Right lobe of liver (tissue), 6 donors: Measurements from ENCODE around the gene SLCO3A1. TPM values are rescaled to one million over a fixed set of nuclear protein-coding genes. Genes with fewer than 3 reads are reported as not detected.
A peak's percentile ranks its signal among the peaks of the same experiment; 100 is the strongest.

Experiments
- ATAC-seq, 4 donors: fragments of 200-7000 bp; cut with Tn5 transposase; one replicate each; pipeline ENCODE4 v1.9.1; 2020; ENCODE audit warnings: mild to moderate bottlenecking in 4 of 4, moderate library complexity in 4 of 4
- DNase-seq, 3 donors: peaks; one replicate each; pipeline ENCODE4 v3.0.0-alpha.2; 2020
- H3K27ac ChIP-seq, 3 donors: fragments of 200-600 bp; one replicate each; pipeline ENCODE4 v1.8.0; 2022
- H3K27me3 ChIP-seq, 2 donors: fragments of 200-600 bp; one replicate each; pipeline ENCODE4 v1.8.0; 2022
- H3K36me3 ChIP-seq, 4 donors: fragments of 200-600 bp; sonication (generic) in 1 of 4; one replicate each; pipeline versions ENCODE4 v1.5.1 to v1.8.0; 2017 to 2022; ENCODE audit warnings: control low read depth in 1 of 4
- H3K4me1 ChIP-seq, 4 donors: fragments of 200-600 bp; sonication (generic) in 1 of 4; one replicate each; pipeline versions ENCODE4 v1.5.1 to v1.8.0; 2017 to 2022; ENCODE audit warnings: control low read depth in 1 of 4
- H3K4me3 ChIP-seq, 3 donors: fragments of 200-600 bp; one replicate each; pipeline ENCODE4 v1.8.0; 2022
- H3K9me3 ChIP-seq, 4 donors: fragments of 200-600 bp; sonication (generic) in 1 of 4; one replicate each; pipeline versions ENCODE4 v1.5.1 to v1.8.0; 2017 to 2022; ENCODE audit warnings: control low read depth in 1 of 4
- POLR2A ChIP-seq: fragments of 450-650 bp; IDR thresholded peaks from one replicate; pipeline ENCODE4 v1.6.1; 2017; ENCODE audit warnings: antibody characterized with exemption, mild to moderate bottlenecking
- WGBS: methylation state at CpG from one replicate; pipeline ENCODE4 v1.1.6; 2018; ENCODE audit warnings: low coverage, low lambda C conversion rate; ENCODE audit not compliant: insufficient coverage; ENCODE audit errors: missing lambda C conversion rate; 5-methylcytosine and 5-hydroxymethylcytosine counted together
- intact Hi-C, 2 donors: fragments of 100-400 bp; cut with DNase I; formaldehyde crosslinking; loops; one replicate each; pipeline versions ENCODE4 v1.11.2 to v1.14.1; 2022
- total RNA-seq, 6 experiments: library from RNA; depleted of rRNA in 2 of 6; stranded (reverse); fragments of >200 nt in 2 of 6; fragmentation: NEBNext Ultra II Directional in 3 of 6; extraction: Animal tissue kit (Norgen Biotek cat#: 25700) in 3 of 6; gene quantifications; one replicate each; pipeline versions ENCODE4 v1.1.0 to v1.2.4, GENCODE V29; 2016 to 2023
- TF ChIP-seq, protein P1 (sequence below), 4 donors: fragments of 200-600 bp in 3 of 4; fragments of 450-650 bp in 1 of 4; IDR thresholded peaks; one replicate each; pipeline versions ENCODE4 v1.5.1 to v1.8.0; 2016 to 2022; ENCODE audit warnings: antibody characterized with exemption in 4 of 4, mild to moderate bottlenecking in 2 of 4
- donor health status: DM: no; HTN: yes; CAD: no.
- donor health status: DM: no; HTN: no; CAD: no.
- donor health status: DM: no; HTN: no; CAD: no.
- donor health status: DM: no; HTN: yes; CAD: no.
- donor health status: DM: no; HTN: yes; CAD: no.

SLCO3A1 gene
- total RNA-seq, 6 experiments from 2014 or later = 2.4 to 7.7 (median 3.7) TPM

DNA sequence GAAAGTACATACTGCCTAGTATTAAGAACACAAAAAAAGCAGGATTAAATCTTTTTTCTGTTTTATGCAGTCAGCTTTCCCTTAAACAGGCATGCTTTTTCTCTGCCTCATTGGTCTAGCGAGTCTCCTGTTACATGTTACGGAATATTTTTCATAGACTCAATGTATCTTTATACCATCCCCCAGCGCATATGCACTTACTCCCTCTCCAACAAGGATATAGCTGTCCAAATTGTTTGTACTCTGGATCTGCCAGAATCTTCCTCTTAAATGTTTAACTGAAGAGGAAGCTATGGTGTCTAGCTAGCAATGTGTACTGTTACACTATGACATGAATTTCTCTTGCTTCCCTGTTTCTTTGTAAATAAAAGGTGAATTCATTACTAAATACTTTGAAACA, 9.2 kb upstream of the SLCO3A1 start:
- Histone ChIP-seq H3K4me3 (no peak overlapping the region), H3K4me1 (no peaks in the 10 kb centered on the region), H3K27me3 (no peaks in the 10 kb centered on the region), H3K9me3 (no peaks in the 10 kb centered on the region), H3K36me3 (no peaks in the 10 kb centered on the region), H3K27ac (no peak overlapping the region)
- TF ChIP-seq POLR2A = no peak
- TF ChIP-seq, protein P1, sequence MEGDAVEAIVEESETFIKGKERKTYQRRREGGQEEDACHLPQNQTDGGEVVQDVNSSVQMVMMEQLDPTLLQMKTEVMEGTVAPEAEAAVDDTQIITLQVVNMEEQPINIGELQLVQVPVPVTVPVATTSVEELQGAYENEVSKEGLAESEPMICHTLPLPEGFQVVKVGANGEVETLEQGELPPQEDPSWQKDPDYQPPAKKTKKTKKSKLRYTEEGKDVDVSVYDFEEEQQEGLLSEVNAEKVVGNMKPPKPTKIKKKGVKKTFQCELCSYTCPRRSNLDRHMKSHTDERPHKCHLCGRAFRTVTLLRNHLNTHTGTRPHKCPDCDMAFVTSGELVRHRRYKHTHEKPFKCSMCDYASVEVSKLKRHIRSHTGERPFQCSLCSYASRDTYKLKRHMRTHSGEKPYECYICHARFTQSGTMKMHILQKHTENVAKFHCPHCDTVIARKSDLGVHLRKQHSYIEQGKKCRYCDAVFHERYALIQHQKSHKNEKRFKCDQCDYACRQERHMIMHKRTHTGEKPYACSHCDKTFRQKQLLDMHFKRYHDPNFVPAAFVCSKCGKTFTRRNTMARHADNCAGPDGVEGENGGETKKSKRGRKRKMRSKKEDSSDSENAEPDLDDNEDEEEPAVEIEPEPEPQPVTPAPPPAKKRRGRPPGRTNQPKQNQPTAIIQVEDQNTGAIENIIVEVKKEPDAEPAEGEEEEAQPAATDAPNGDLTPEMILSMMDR (IDR thresholded peaks at IDR 0.05) = no peak
- 63% methylated on average over 3 of the region's 3 CpGs for WGBS
- DNase-seq = no peak
- intact Hi-C loops = loop anchor here in 1 of 2 donors (10.0 kb wide), 1 partner anchor 230 kb away; no protein-coding TSS in a partner anchor
- ATAC-seq = no peak

DNA sequence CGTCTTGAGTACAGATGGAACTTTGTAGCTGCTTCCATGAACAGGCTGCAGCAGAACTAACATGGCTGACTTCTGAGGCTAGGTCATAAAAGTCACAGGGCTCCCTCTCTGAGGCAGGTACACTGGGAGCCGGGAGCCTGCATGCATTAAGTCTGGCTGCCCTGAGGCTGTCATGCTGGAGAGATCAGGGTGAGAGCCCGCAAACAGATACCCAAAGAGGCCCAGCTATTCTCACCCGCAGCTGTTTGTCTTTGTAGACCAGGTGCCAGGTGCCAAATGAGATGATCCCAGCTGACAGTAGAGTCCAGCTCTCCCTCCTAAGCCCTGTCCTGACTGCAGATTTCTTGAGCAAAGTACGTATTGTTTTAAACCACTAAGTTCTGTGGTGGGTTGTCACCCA, 8.6 kb upstream of the SLCO3A1 start:
- no peak overlapping the region for H3K27ac ChIP-seq
- no peaks in the 10 kb centered on the region for H3K27me3 ChIP-seq
- intact Hi-C loops = loop anchor here in 1 of 2 donors (10.0 kb wide), 1 partner anchor 230 kb away; no protein-coding TSS in a partner anchor
- H3K9me3 ChIP-seq = no peaks in the 10 kb centered on the region
- H3K4me3 ChIP-seq = no peak overlapping the region
- no peak for TF ChIP-seq POLR2A
- TF ChIP-seq, protein P1 (IDR thresholded peaks at IDR 0.05) = no peak
- H3K4me1 ChIP-seq = no peaks in the 10 kb centered on the region
- DNase-seq (no peak), ATAC-seq (no peak)
- no peaks in the 10 kb centered on the region for H3K36me3 ChIP-seq
- 64% methylated on average over 4 of the region's 5 CpGs for WGBS

DNA sequence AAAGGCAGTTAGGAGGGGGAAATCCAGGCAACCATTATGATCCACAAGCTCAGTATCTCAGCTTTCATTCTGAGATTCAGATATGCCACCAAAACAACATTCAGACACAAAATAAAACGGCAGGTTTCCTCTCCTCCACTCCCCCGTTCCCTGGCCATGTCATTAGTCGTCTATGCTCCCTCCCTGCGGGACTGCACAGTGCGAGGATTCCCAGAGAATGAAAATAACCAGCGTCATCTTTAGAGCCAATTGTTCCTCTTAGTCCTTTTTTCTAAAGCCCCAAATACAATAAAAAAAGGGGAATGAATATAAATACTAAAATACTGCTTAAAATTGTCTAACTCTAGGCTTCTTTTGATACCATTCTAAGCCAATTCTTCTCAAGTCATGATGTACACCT, 7.8 kb upstream of the SLCO3A1 start:
- Histone ChIP-seq H3K27ac (no peak overlapping the region), H3K4me3 (no peak overlapping the region), H3K4me1 (no peaks in the 10 kb centered on the region), H3K9me3 (no peaks in the 10 kb centered on the region), H3K36me3 (no peaks in the 10 kb centered on the region), H3K27me3 (no peaks in the 10 kb centered on the region)
- intact Hi-C loops = loop anchor here in 1 of 2 donors (10.0 kb wide), 1 partner anchor 229 kb away; no protein-coding TSS in a partner anchor
- TF ChIP-seq POLR2A = no peak
- TF ChIP-seq, protein P1 (IDR thresholded peaks at IDR 0.05) = no peak
- ATAC-seq (no peak), DNase-seq (no peak)
- WGBS = 45% methylated on average over 6 of the region's 6 CpGs

DNA sequence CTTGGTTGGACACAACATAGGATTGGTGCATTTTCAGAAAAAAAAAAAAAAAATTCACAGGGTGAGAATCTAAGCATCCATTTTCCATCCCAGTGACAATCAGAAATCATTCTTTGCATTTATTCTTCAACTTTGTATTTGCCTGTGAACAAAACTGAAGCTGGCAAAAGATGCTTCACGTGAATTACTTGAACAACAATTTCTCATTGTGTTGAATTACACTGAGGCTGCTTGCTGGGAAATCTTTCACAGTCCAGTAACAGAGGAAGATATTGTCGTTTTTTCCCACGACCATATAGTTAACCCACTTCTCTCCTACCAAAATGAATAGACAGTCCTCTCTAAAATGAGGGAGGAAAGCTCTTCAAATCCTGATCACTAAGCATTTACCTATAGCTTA, 4.3 kb upstream of the SLCO3A1 start:
- no peak for DNase-seq
- no peaks in the 10 kb centered on the region for H3K36me3 ChIP-seq
- H3K27me3 ChIP-seq = no peaks in the 10 kb centered on the region
- 41% methylated on average over 3 of the region's 3 CpGs for WGBS
- H3K4me3 ChIP-seq = no peak overlapping the region
- no peak overlapping the region for H3K27ac ChIP-seq
- TF ChIP-seq, protein P1 (IDR thresholded peaks at IDR 0.05) = no peak
- TF ChIP-seq POLR2A = no peak
- peaks cover 0 to 10% (median 0%) of the 10 kb centered on the region in 4 donors for H3K4me1 ChIP-seq
- intact Hi-C loops = loop anchor here in 1 of 2 donors (10.0 kb wide), 1 partner anchor 226 kb away; no protein-coding TSS in a partner anchor
- H3K9me3 ChIP-seq = no peaks in the 10 kb centered on the region
- no peak for ATAC-seq

DNA sequence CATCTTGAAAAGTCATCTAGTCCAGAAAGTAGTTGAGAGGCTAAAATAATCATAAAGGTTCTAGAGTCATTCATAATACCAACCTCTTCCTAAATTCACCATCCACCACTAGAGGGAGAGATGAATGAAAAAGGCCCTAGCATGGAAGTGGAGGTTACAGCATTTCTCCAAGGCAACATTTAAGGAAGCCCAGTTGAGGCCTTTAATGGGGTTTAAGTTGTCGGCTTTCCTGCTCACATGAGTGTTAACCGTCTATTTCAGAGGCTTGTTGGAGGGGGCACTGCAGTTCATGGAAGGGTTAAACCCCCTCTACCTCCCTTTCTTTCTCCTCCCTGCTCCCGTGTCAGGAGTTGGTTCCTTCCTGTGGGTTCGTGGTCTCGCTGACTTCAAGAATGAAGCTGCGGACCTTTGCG, 3.8 kb upstream of the SLCO3A1 start:
- Histone ChIP-seq H3K27ac (no peak overlapping the region), H3K4me1 (peaks cover 0 to 10% (median 0%) of the 10 kb centered on the region in 4 donors), H3K4me3 (no peak overlapping the region), H3K9me3 (no peaks in the 10 kb centered on the region), H3K36me3 (no peaks in the 10 kb centered on the region), H3K27me3 (peaks cover 0 to 4% of the 10 kb centered on the region in 2 donors)
- ATAC-seq = no peak
- WGBS = 53% methylated on average over 5 of the region's 7 CpGs
- no peak for DNase-seq
- no peak for TF ChIP-seq POLR2A
- TF ChIP-seq, protein P1 (IDR thresholded peaks at IDR 0.05) = peak; percentile 51 to 57 (median 56)
- intact Hi-C loops = loop anchor here (10.0 kb wide), 2 partner anchors 225 to 545 kb away; no protein-coding TSS in a partner anchor
